GM21619 (cell line): ENCODE results near the gene RNF114.
"Not testable (repeated sequence)": the region's sequence is repeated elsewhere in the genome, so short reads cannot be mapped to it uniquely, and the experiment has no call there.

Experiments used
- ATAC-seq: cut with Tn5 transposase; IDR thresholded peaks from one replicate; pipeline ENCODE4 v1.9.1; 2021; ENCODE audit not compliant: unreplicated experiment

Gene RNF114

DNA sequence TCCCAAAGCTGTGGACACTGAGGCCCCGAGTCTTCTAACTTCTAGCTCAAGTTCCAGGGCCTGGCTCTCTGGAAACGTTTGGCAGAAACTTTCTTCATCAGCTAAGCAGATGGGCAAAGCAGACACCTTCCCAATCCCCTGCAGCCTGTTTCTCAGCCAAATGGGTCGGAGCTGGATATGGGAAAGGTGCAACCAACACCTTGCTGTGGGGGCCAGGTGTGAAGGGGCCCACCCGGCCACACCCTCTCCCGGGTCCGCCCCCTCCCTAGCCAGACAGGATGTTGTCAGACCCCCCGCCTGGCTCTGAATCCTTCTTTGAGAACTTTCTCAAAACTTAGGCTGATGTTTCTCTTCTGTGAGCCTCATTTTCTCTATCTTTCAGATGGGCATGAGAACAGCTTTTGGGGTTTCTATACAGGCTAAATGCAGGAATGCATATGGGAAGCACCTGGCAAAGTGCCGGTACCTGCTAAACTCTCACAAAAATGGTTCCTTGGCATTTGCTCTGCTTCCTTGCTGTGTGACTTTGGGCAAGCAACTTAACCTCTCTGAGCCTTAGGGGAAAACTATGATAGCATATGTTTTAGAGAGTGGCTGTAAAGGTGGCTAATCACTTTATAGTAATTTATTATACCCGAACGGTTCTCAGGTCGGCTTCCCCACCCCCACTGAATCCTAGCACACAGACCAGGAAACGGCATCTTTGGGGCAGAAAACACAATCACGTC, 48.4 kb downstream of the RNF114 start:
- ATAC-seq: no peak

DNA sequence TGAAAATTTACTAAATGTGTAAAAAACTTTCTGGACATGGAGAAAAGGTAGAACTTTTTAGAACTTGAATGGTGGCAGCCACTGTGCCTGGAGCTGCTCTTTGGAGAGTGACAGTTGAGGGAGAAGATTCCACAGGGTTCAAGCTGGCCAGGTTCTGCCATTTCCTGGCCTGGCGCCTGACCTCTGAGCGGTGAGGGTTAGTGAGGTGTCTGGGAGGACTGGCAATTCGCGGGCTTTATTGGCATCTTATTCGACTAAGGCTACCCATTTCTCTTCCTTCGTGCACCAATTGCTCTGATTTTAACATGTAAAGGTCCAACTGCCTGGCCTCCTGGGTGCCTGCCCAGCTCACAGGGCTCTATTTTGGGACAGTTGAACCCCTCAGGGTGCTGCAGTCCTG, 49.0 kb downstream of the RNF114 start:
- ATAC-seq: no peak

DNA sequence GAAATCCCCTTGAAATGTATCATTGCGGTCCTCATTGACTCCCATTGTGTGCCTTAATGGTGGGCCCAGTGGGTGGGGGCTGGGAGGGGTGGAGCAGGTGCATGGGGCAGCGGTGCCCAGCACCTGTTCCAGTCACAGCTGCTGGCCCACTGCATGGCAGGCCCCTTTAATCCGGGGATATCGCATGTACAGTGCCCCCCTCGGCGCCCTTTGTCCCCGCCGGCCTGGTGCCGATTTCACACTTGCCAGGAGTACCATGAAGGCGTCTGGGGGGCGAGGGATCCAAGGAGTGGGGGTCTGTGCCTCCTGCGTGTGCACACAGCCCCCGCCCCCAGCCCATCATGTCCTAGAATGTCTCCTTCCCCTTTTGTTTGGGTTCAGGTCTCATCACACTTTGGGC, 49.4 kb downstream of the RNF114 start:
- ATAC-seq: no peak

DNA sequence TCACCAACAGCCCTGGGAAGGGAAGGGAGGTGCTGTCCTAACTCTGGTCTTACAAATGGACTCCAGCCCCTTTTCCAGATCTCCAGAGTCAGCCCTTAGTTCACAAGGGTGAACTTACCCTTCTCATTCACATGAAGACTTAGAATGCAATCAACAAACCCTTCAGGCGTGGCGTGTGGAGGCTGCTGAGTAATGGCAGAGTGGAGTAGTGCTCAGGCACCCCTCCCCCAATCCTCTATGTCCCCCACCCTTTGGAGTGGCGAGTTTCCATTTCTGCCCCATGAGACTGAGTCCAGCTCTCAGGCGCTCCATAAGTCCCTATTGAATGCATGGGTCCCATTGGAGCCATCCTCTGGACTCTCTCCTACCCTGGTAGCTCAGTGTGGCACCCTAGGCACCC, 49.9 kb downstream of the RNF114 start:
- no peak for ATAC-seq

DNA sequence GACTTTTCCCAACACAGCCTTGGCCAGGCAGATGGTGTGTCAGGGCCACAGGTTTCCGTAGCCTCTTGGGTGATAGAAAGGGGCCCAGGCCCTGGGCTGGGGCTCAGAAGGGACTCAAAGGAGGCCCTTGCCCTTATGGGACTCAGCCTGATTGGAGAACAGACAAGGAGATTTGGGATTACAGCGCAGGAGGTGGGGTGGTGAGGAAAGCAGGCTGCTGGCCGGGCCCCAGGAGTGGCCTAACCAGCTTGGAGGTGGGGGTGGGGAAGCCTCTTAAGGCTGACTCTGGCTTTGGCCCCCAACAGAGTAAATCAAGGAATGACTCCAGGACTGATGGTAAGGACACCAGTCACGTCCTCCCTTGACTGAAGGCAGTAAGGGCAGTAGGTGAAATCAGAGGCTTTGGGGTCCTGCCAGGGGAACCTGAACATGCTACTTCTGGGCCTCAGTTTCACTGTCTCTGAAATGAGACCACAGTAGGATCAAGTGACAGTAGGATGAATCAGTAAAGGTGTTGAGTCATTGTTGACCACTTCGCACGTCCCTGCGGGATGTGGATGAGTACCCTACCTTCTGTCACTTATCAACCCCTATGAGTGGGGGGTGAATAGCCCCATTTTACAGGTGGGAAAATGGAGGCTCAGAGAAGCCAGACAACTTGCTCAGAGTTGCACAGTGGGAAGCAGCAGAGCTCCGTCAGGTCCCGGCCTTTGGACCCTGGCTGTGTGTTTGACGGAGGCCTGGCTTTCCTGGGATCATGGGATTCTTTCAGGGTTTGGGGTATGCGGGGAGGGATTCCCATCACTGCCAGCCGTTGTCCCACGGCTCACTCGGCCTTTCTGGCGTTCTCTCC, 51.0 kb downstream of the RNF114 start:
- ATAC-seq: no peak

DNA sequence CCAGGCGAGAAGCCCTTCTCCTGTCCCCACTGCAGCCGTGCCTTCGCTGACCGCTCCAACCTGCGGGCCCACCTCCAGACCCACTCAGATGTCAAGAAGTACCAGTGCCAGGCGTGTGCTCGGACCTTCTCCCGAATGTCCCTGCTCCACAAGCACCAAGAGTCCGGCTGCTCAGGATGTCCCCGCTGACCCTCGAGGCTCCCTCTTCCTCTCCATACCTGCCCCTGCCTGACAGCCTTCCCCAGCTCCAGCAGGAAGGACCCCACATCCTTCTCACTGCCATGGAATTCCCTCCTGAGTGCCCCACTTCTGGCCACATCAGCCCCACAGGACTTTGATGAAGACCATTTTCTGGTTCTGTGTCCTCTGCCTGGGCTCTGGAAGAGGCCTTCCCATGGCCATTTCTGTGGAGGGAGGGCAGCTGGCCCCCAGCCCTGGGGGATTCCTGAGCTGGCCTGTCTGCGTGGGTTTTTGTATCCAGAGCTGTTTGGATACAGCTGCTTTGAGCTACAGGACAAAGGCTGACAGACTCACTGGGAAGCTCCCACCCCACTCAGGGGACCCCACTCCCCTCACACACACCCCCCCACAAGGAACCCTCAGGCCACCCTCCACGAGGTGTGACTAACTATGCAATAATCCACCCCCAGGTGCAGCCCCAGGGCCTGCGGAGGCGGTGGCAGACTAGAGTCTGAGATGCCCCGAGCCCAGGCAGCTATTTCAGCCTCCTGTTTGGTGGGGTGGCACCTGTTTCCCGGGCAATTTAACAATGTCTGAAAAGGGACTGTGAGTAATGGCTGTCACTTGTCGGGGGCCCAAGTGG, 51.9 kb downstream of the RNF114 start:
- ATAC-seq: no peak

DNA sequence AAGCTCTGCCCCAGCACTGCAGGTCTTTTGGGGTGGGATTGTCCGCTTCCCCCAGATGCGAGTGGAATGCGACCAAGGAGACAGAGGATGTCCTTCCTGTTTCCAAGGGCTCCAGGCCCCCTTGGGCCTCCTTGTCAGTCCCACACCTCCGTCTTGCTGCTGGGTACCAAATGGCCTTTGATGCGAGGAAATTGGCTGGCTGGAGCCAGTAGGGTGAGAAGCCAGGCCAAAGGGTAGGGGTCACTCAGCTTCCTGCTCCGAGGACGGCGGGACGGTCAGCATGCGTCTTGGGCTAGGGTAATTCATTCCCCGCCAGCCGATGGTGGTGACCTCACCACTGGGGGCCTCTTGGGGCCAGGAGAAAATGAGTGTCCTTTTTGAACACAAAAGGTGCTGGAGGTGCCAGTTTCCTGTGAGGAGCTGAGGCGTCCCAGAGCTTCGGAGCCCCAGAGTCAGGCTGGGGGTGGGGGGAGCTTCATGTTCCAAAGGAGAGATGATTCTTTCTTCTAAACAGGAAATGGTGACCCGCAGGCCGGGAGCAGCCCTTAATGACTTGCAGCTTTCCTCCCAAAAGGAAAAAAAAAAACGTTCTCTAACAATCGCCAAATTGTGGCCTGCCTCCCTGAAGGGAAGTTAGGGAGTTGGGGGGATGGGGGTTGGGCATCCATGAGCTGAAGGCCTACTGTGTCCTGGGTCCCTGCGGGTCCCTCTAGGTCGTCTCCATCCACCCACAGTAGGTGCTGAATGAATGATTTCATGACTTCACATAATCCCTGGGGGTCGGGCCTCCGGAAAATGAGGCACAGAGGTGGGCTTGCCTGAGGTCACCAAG, 53.3 kb downstream of the RNF114 start:
- ATAC-seq: no peak

DNA sequence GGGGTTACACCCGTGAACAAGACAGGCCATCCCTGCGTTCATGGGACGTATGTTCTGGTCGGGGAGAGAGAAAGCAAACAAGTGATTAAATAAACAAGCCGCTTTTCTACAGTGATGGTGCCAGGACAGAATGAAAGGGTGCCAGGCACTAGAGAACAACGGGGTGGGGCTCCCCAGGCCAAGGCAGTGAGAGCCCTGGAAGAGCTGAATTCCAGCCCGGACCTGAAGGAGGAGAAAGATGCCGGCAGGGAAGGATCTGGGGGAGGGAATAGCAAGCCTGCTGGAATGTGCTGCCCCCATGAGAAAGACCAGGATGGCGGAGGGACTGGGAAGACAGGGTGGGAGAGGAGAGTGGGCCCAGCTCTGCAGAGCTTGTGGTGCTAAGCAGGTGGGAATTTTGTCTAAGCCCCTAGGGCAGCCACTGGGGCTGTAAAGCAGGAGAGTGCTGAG, 54.1 kb downstream of the RNF114 start:
- no peak for ATAC-seq

DNA sequence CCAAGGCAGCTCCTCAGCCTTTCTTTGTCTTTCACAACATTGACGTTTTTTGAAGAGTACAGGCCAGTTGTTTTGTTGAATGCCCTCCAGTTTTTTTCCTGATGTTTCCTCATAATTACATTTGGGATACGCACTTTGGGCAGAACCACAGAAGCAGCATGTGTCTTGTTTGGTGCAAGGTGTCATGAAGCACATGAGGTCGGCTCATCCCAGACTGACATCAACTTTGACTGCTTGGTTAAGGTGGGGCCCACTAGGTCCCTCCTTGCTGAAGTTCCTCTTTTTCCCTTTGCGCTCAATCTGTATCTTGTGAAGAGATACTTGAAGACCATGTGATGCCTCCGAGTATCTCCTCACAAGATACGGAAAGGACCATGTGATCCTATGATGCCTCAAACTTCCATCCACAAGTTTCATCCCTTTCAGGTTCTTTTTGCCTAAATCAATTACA, 57.1 kb downstream of the RNF114 start:
- no peak for ATAC-seq

DNA sequence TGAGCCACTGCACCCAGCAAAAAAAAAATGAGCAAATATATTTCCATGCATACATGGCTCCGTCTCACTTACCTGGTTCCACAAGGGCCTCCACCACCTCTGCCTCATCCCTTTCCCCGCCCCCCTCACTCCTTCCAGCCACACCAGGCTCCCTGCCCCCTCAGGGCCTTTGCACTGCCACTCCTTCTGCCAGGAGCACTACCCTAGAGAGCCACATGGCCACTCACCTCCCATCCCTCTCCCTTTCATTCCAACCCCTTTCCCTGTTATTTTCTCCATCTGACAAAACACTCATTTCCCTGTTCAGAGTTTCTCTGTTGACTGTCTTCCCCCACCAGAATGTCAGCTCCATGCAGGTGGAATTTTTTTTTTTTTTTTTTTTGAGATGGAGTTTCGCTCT, 59.4 kb downstream of the RNF114 start:
- no peak for ATAC-seq

DNA sequence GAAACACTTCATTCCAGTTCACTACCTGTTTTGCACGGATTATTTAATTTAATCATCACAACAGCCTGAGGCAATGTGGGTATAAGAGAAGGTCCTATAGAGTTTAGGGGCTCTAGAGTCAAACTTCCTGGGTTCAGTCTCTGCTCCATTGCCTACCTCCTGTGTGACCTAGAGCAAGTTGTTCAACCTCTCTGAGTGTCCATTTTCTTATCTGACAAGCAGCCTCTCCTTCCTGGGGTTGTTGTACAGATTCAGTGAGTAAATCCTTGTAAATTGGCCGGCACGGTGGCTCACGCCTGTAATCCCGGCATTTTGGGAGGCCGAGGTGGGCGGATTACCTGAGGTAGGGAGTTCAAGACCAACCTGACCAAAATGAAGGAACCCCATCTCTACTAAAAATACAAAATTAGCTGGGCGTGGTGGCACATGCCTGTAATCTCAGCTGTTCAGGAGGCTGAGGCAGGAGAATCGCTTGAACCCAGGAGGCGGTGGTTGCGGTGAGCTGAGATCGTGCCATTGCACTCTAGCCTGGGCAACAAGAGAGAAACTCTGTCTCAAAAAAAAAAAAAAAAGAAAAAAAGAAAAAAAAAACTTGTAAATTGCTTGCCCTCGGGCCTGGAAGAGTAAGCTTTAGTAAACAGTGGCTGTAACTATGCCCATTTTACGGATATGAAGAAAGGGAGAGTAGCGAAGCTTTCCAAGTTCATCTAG, 62.4 kb downstream of the RNF114 start:
- ATAC-seq: not testable (repeated sequence)

DNA sequence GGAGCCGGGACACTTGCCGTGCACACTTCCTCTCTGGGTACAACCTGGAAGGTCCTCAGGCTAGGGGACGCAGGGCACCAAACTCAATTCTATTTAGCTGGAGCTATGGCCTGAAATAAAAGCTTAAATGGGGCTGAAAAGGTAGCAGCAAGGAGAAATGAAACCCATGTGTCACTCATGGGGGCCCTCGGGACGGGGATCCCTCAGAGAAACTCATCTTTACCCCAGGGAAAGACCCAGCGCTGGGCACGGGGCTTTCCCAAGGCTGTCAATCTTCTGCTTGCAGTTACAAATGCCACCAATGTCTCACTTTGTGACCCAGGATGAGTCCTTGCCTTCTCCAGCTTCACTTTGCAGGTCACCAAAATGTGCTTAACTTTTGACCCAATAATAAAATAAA, 63.1 kb downstream of the RNF114 start:
- peak; percentile 69 for ATAC-seq

DNA sequence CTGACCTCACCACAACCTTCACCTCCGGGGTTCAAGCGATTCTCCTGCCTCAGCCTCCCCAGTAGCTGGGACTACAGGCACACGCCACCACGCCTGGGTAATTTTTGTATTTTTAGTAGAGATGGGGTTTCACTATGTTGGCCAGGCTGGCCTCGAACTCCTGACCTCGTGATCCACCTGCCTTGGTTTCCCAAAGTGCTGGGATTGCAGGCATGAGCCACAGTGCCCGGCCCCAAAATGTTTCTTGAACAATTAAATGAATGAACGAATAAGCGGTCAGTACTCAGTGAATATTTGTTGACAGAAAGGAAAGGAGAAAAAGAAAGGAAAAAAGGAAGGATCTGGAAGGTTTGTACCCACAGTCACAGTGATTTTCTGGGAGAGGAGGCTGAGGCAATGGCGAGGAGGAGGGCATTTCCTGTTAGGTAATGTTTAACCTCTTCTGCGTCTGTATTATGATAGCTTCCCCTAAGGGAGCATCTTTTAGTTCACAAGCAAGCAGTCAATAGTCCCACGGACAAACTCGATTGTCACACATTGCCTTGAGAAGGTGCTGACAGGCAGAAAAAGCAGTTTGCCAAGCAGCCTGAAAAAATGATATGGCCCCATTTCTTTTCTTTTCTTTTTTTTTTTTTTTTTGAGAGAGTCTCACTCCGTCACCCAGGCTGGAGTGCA, 64.5 kb downstream of the RNF114 start:
- ATAC-seq: not testable (repeated sequence)

DNA sequence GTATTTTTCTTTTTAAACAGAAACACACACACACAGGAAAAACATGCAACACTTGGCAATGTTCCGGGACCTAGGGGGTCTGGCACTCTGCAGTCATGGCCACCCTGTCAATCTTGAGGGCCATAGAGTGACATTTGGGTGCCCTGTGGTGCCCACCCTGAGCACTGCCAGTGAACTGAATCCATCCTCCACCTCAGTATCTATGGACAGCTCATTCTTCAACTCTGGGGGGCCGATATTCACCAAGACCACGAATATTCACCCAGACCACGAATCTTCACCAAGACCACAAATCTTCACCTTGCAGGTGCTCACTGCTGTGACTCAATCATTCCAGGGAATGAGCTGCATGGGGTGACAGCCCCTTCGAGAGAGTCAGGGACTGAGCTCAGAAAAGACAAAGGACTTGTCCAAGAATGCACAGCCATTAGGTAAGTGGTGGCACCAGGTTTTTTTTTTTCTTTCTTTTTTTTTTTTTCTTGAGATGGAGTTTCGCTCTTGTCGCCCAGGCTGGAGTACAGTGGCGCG, 65.7 kb downstream of the RNF114 start:
- no peak for ATAC-seq

DNA sequence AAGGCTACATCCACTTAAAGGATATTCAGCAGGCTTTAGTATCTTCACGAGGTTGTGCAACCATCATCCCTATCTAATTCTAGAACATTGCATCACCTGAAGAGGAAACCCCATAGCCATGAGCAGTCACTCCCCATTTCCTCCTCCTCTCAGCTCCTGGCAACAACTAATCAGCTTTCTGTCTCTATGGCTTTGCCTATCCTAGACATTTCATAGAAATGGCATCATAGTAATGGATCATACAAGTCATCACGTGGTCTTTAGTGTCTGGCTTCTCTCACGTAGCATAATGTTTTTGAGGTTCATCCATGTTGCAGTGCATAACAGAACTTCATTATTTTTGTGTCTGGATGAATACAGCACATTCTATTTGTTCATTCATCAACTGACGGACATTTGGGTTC, 67.1 kb downstream of the RNF114 start:
- no peak for ATAC-seq
